HepG2 (cell line): ENCODE measurements around the gene MST1R. TPM values are rescaled to one million over a fixed set of nuclear protein-coding genes. Genes with fewer than 3 reads are reported as not detected.

Experiments
- ARID2 ChIP-seq: sonication (generic); formaldehyde crosslinking; IDR thresholded peaks from 2 replicates; pipeline ENCODE4 v1.8.1; 2022; ENCODE audit warnings: mild to moderate bottlenecking, missing genetic modification reagents, borderline replicate concordance
- ARNT2 ChIP-seq: sonication (generic); formaldehyde crosslinking; IDR thresholded peaks from 2 replicates; pipeline ENCODE4 v1.8.0; 2022; ENCODE audit warnings: mild to moderate bottlenecking, low read depth, missing genetic modification reagents, moderate library complexity
- ATF7 ChIP-seq, 2 experiments: fragments of 450-650 bp in 1 of 2; sonication (generic) in 1 of 2; formaldehyde crosslinking in 1 of 2; IDR thresholded peaks; 2 replicates each; pipeline versions ENCODE4 v1.4.0 to v1.6.1; 2016 to 2020; ENCODE audit warnings: antibody characterized with exemption in 1 of 2, mild to moderate bottlenecking in 1 of 2, missing genetic modification reagents in 1 of 2
- CBFB ChIP-seq: sonication (generic); formaldehyde crosslinking; IDR thresholded peaks from 2 replicates; pipeline ENCODE4 v1.4.0; 2020; ENCODE audit warnings: missing genetic modification reagents
- CEBPG ChIP-seq: IDR thresholded peaks from 2 replicates; pipeline ENCODE4 v1.6.1; 2016
- EED ChIP-seq: sonication (generic); formaldehyde crosslinking; IDR thresholded peaks from 2 replicates; pipeline ENCODE4 v1.5.0; 2020; ENCODE audit warnings: mild to moderate bottlenecking, missing genetic modification reagents
- GATAD1 ChIP-seq: IDR thresholded peaks from 2 replicates; pipeline ENCODE4 v1.6.1; 2016; ENCODE audit warnings: missing genetic modification reagents, missing compliant biosample characterization
- HHEX ChIP-seq: IDR thresholded peaks from 2 replicates; pipeline ENCODE4 v1.6.1; 2016; ENCODE audit warnings: control low read depth
- RERE ChIP-seq: IDR thresholded peaks from 2 replicates; pipeline ENCODE4 v1.6.1; 2016; ENCODE audit warnings: low read depth, missing genetic modification reagents, missing compliant biosample characterization
- TCF7 ChIP-seq: sonication (generic); IDR thresholded peaks from 2 replicates; pipeline ENCODE4 v1.6.1; 2016; ENCODE audit warnings: antibody characterized with exemption, low read depth
- THAP11 ChIP-seq: IDR thresholded peaks from 2 replicates; pipeline ENCODE4 v1.6.1; 2016; ENCODE audit warnings: missing biosample characterization, missing genetic modification reagents
- THAP9 ChIP-seq: sonication (generic); formaldehyde crosslinking; IDR thresholded peaks from 2 replicates; pipeline ENCODE4; 2020; ENCODE audit warnings: missing genetic modification reagents, mild to moderate bottlenecking, borderline replicate concordance
- XRCC5 ChIP-seq: fragments of 200-400 bp; formaldehyde crosslinking; optimal IDR thresholded peaks from 2 replicates; pipeline ENCODE3; 2017; ENCODE audit warnings: mild to moderate bottlenecking, low read length
- ZBTB33 ChIP-seq: sonication (generic); formaldehyde crosslinking; IDR thresholded peaks from 2 replicates; pipeline ENCODE4 v1.4.0; 2020; ENCODE audit warnings: missing genetic modification reagents
- ZFP41 ChIP-seq: sonication (generic); formaldehyde crosslinking; IDR thresholded peaks from 2 replicates; pipeline ENCODE4 v1.4.0; 2020; ENCODE audit warnings: mild to moderate bottlenecking, missing genetic modification reagents, borderline replicate concordance
- ZFP90 ChIP-seq: sonication (generic); formaldehyde crosslinking; IDR thresholded peaks from 2 replicates; pipeline ENCODE4 v1.8.0; 2022; ENCODE audit warnings: missing genetic modification reagents, mild to moderate bottlenecking, inconsistent platforms, borderline replicate concordance
- ZNF232 ChIP-seq: sonication (generic); formaldehyde crosslinking; IDR thresholded peaks from 2 replicates; pipeline ENCODE4 v1.4.0; 2020; ENCODE audit warnings: missing genetic modification reagents, borderline replicate concordance
- ZNF274 ChIP-seq: sonication (generic); formaldehyde crosslinking; IDR thresholded peaks from 2 replicates; pipeline ENCODE4 v1.5.1; 2020; ENCODE audit warnings: mild to moderate bottlenecking, missing genetic modification reagents
- ZNF335 ChIP-seq: sonication (generic); formaldehyde crosslinking; IDR thresholded peaks from 2 replicates; pipeline ENCODE4 v1.4.0; 2020; ENCODE audit warnings: missing genetic modification reagents
- ZNF570 ChIP-seq: sonication (generic); formaldehyde crosslinking; IDR thresholded peaks from 2 replicates; pipeline ENCODE4 v1.4.0; 2020; ENCODE audit warnings: mild to moderate bottlenecking, missing genetic modification reagents, borderline replicate concordance
- ZNF7 ChIP-seq: IDR thresholded peaks from 2 replicates; pipeline ENCODE4 v1.6.1; 2016; ENCODE audit warnings: missing biosample characterization, missing genetic modification reagents
- polyA plus RNA-seq, 8 experiments: library from polyadenylated mRNA; depleted of rRNA in 3 of 8; stranded (reverse) in 7 of 8; unstranded in 1 of 8; fragments of >200 nt; fragmentation: Illumina TruSeq in 4 of 8; extraction: Trizol in 4 of 8; gene quantifications; 2 replicates each; pipeline versions ENCODE4 v1.2.1 to v1.2.3, GENCODE V29; 2011 to 2016; ENCODE audit warnings: low read depth in 4 of 8, missing spikeins in 1 of 8, mixed read lengths in 1 of 8; ENCODE audit not compliant: insufficient read depth in 1 of 8
- total RNA-seq, 5 experiments: library from RNA; depleted of rRNA; stranded (reverse); fragments of >200 nt; fragmentation: Illumina TruSeq; extraction: Trizol; gene quantifications; 2 replicates each; pipeline ENCODE4 v1.2.3, GENCODE V29; 2016; ENCODE audit warnings: low read depth in 1 of 5

The MST1R gene
- total and polyA plus RNA-seq, 2 of the 13 experiments (the other 11 are each of a cell fraction or from before 2014, with no cell fraction given), result 0.11 to 0.77 TPM

- TF ChIP-seq THAP9 (CRISPR knock-in tag), result peak; percentile 43; the same call in 1 of the 2 replicates
- TF ChIP-seq ZBTB33 (CRISPR knock-in tag), result peak; percentile 39; the same call in 1 of the 2 replicates
- TF ChIP-seq GATAD1 (CRISPR knock-in tag), result no peak
- no peak for TF ChIP-seq CBFB
- no peak for TF ChIP-seq ZFP90 (CRISPR knock-in tag)
- TF ChIP-seq RERE (CRISPR knock-in tag), result no peak
- no peak for TF ChIP-seq ARNT2 (CRISPR knock-in tag)
- TF ChIP-seq ZNF274 (CRISPR knock-in tag), result no peak
- TF ChIP-seq ZFP41 (CRISPR knock-in tag), result no peak
- no peak for TF ChIP-seq EED (CRISPR knock-in tag)
- 0 out of 2 replicates have a peak, but pooled peaks have one; percentile 23 for TF ChIP-seq THAP11 (CRISPR knock-in tag)
- TF ChIP-seq XRCC5, result peak; percentile 36
- no peak for TF ChIP-seq ZNF7 (CRISPR knock-in tag)
- TF ChIP-seq ATF7 (IDR thresholded peaks at IDR 0.05), result no peak
- TF ChIP-seq ATF7 (CRISPR knock-in tag; IDR thresholded peaks at IDR 0.05), result no peak
- TF ChIP-seq CEBPG (CRISPR knock-in tag), result peak; percentile 31; the same call in 1 of the 2 replicates
- no peak for TF ChIP-seq ARID2 (CRISPR knock-in tag)
- no peak for TF ChIP-seq TCF7
- TF ChIP-seq ZNF335, result no peak
- TF ChIP-seq ZNF570 (CRISPR knock-in tag), result no peak
- no peak for TF ChIP-seq HHEX (CRISPR knock-in tag)
- TF ChIP-seq ZNF232 (CRISPR knock-in tag), result no peak
Measured at GRCh38 chr3:49906073-49906743, 2.5 kb upstream of the MST1R start (continued).
